ENCODE data around the gene HCN2. TPM values are rescaled to one million over a fixed set of nuclear protein-coding genes. Genes with fewer than 3 reads are reported as not detected.

HCN2 gene
- total RNA-seq, 1 donor from 2014 or later, result not detected

- no peaks in the 10 kb centered on the region for H3K9me3 ChIP-seq (ENCODE audit: low read depth)
- H3K4me2 ChIP-seq, result no peak overlapping the region
- Mint-ChIP-seq H3K27ac (no peak overlapping the region), H3K4me3 (no peak overlapping the region), H3K9me3 (no peaks in the 10 kb centered on the region), H3K27me3 (ENCODE audit: insufficient read depth, low read depth) (peaks cover 6% of the 10 kb centered on the region), H3K4me1 (no peaks in the 10 kb centered on the region), H3K36me3 (peaks cover 10% of the 10 kb centered on the region)
- no peak overlapping the region for H2AFZ ChIP-seq (replicated peaks)
- H3K4me1 ChIP-seq, result no peaks in the 10 kb centered on the region
- TF ChIP-seq EZH2phosphoT487 (IDR thresholded peaks at IDR 0.05) (no peak), EZH2 (IDR thresholded peaks at IDR 0.05) (no peak), CTCF (IDR thresholded peaks at IDR 0.05) (no peak)
- H3K27me3 ChIP-seq, result no peaks in the 10 kb centered on the region
- no peak overlapping the region for H3K4me3 ChIP-seq
- H3K27ac ChIP-seq, result no peak overlapping the region
- no peaks in the 10 kb centered on the region for H3K79me2 ChIP-seq (ENCODE audit: low read depth)
- H4K20me1 ChIP-seq (ENCODE audit: low read depth), result peaks cover 14% of the 10 kb centered on the region
- no peaks in the 10 kb centered on the region for H3K36me3 ChIP-seq
- no peak for DNase-seq (ENCODE audit: low spot score)
- H3K9ac ChIP-seq, result no peak overlapping the region
- H3F3A ChIP-seq (ENCODE audit: low read depth), result no peaks in the 10 kb centered on the region
Observed at GRCh38 chr19:542173-542866, 47.4 kb upstream of the HCN2 start.

- Histone ChIP-seq H3K4me2 (no peak within 1 kb of the TSS), H4K20me1 (ENCODE audit: low read depth) (peaks cover 5% of the 10 kb centered on the region), H3K9me3 (ENCODE audit: low read depth) (no peaks in the 10 kb centered on the region), H3K4me3 (no peak within 1 kb of the TSS), H2AFZ (replicated peaks) (no peak within 1 kb of the TSS), H3K4me1 (no peaks in the 10 kb centered on the region), H3K27me3 (no peaks in the 10 kb centered on the region), H3K9ac (no peak within 1 kb of the TSS), H3K27ac (no peak within 1 kb of the TSS), H3K79me2 (ENCODE audit: low read depth) (no peaks in the 10 kb centered on the region), H3F3A (ENCODE audit: low read depth) (no peaks in the 10 kb centered on the region), H3K36me3 (no peaks in the 10 kb centered on the region)
- no peak for DNase-seq (ENCODE audit: low spot score)
- Mint-ChIP-seq H3K27me3 (ENCODE audit: insufficient read depth, low read depth) (peaks cover 6% of the 10 kb centered on the region), H3K4me3 (no peak within 1 kb of the TSS), H3K9me3 (no peaks in the 10 kb centered on the region), H3K27ac (no peak within 1 kb of the TSS), H3K36me3 (peaks cover 3% of the 10 kb centered on the region), H3K4me1 (no peaks in the 10 kb centered on the region)
- no peak for TF ChIP-seq CTCF (IDR thresholded peaks at IDR 0.05)
- TF ChIP-seq EZH2phosphoT487 (IDR thresholded peaks at IDR 0.05), result no peak
- no peak for TF ChIP-seq EZH2 (IDR thresholded peaks at IDR 0.05)
Observed at GRCh38 chr19:543910-544608, 45.6 kb upstream of the HCN2 start, which contains the start of gene GZMM. TSS of gene GZMM (plus strand) at chr19:544053. CDS start at chr19:544072, 19 bp downstream.

- H3K4me3 ChIP-seq, result no peak overlapping the region
- H3K9me3 ChIP-seq (ENCODE audit: low read depth), result no peaks in the 10 kb centered on the region
- H3K27ac ChIP-seq, result no peak overlapping the region
- DNase-seq (ENCODE audit: low spot score), result no peak
- H3K79me2 ChIP-seq (ENCODE audit: low read depth), result no peaks in the 10 kb centered on the region
- Mint-ChIP-seq H3K36me3 (peaks cover 3% of the 10 kb centered on the region), H3K4me1 (peaks cover 5% of the 10 kb centered on the region), H3K9me3 (no peaks in the 10 kb centered on the region), H3K4me3 (no peak overlapping the region), H3K27me3 (ENCODE audit: insufficient read depth, low read depth) (peaks cover 8% of the 10 kb centered on the region), H3K27ac (no peak overlapping the region)
- peaks cover 2% of the 10 kb centered on the region for H3K4me1 ChIP-seq
- TF ChIP-seq EZH2phosphoT487 (IDR thresholded peaks at IDR 0.05) (no peak), EZH2 (IDR thresholded peaks at IDR 0.05) (no peak), CTCF (IDR thresholded peaks at IDR 0.05) (no peak)
- H4K20me1 ChIP-seq (ENCODE audit: low read depth), result no peaks in the 10 kb centered on the region
- no peaks in the 10 kb centered on the region for H3K36me3 ChIP-seq
- peaks cover 14% of the 10 kb centered on the region for H3K27me3 ChIP-seq
- H3F3A ChIP-seq (ENCODE audit: low read depth), result peaks cover 16% of the 10 kb centered on the region
- no peak overlapping the region for H3K4me2 ChIP-seq
- no peak overlapping the region for H3K9ac ChIP-seq
- no peak overlapping the region for H2AFZ ChIP-seq (replicated peaks)
Observed at GRCh38 chr19:547117-547516, 42.6 kb upstream of the HCN2 start.

Data from neural progenitor cell (in vitro differentiated cells).